ENCODE data around the gene NMNAT2.

DNA sequence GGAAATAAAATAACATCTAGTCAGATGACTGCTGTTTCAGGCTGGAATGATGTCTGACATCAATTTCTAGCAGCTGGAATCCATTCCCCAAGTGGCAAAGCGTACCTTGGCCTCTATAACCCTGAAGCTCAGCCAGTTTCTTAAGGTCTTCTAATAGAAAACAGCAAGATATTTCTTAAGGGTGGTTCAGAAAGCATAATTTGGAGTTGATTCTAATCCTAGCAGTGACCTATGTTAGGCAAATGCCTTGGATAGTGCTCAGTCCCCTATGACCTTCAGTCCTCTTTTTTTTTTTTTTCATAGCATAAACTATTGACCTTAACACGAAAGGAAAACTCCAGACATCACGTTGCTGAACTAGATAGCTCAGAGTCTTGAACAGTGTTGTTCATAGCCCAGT lies 175.6 kb downstream of the NMNAT2 start:
- no peak for TF ChIP-seq POLR2A (IDR thresholded peaks at IDR 0.05; ENCODE audit: extremely low read depth, insufficient read length)
- TF ChIP-seq, protein P1, sequence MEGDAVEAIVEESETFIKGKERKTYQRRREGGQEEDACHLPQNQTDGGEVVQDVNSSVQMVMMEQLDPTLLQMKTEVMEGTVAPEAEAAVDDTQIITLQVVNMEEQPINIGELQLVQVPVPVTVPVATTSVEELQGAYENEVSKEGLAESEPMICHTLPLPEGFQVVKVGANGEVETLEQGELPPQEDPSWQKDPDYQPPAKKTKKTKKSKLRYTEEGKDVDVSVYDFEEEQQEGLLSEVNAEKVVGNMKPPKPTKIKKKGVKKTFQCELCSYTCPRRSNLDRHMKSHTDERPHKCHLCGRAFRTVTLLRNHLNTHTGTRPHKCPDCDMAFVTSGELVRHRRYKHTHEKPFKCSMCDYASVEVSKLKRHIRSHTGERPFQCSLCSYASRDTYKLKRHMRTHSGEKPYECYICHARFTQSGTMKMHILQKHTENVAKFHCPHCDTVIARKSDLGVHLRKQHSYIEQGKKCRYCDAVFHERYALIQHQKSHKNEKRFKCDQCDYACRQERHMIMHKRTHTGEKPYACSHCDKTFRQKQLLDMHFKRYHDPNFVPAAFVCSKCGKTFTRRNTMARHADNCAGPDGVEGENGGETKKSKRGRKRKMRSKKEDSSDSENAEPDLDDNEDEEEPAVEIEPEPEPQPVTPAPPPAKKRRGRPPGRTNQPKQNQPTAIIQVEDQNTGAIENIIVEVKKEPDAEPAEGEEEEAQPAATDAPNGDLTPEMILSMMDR (IDR thresholded peaks at IDR 0.05; ENCODE audit: low read depth, low read length) = no peak
- TF ChIP-seq MYC (IDR thresholded peaks at IDR 0.05; ENCODE audit: low read depth, low read length) = no peak
